Measurements from ENCODE around the gene RAD9A.
A peak's percentile ranks its signal among the peaks of the same experiment; 100 is the strongest.
"Not testable (repeated sequence)": the region's sequence is repeated elsewhere in the genome, so short reads cannot be mapped to it uniquely, and the experiment has no call there.

RAD9A gene

GRCh38 chr11:67400942-67401494, 9.2 kb downstream of the RAD9A start:
- peaks cover 54% of the 10 kb centered on the region for H4K20me1 ChIP-seq
- no peak for TF ChIP-seq Cebpa-rat (IDR thresholded peaks at IDR 0.05)
- H3K27me3 ChIP-seq: no peaks in the 10 kb centered on the region
- H3K4me2 ChIP-seq: peak overlapping the region; percentile 90
- peaks cover 91% of the 10 kb centered on the region for H3K4me1 ChIP-seq
- peaks cover 52% of the 10 kb centered on the region for H3K36me3 ChIP-seq
- no peaks in the 10 kb centered on the region for H3K9me3 ChIP-seq
- peak overlapping the region; percentile 96 for H3K9ac ChIP-seq
- peak overlapping the region; percentile 97 for H3K4me3 ChIP-seq
- peak overlapping the region; percentile 99 for H3K27ac ChIP-seq

GRCh38 chr11:67401495-67402191, 9.9 kb downstream of the RAD9A start, which contains the start of gene PPP1CA:
Gene PPP1CA, minus strand, starts transcription at chr11:67401858. Its CDS starts 76 bp downstream, at chr11:67401782.
- no peaks in the 10 kb centered on the region for H3K9me3 ChIP-seq

GRCh38 chr11:67402192-67402839, 10.5 kb downstream of the RAD9A start:
- peak overlapping the region; percentile 87 for H3K9ac ChIP-seq
- not testable (repeated sequence) for H3K9me3 ChIP-seq, H3K27me3 ChIP-seq
- peaks cover 43% of the 10 kb centered on the region for H3K36me3 ChIP-seq
- peak overlapping the region; percentile 97 for H3K27ac ChIP-seq
- peak overlapping the region; percentile 62 for H3K4me3 ChIP-seq
- peak overlapping the region; percentile 100 for H3K4me2 ChIP-seq
- peaks cover 41% of the 10 kb centered on the region for H4K20me1 ChIP-seq
- H3K4me1 ChIP-seq: peaks cover 91% of the 10 kb centered on the region

More at GRCh38 chr11:67401495-67402191, 9.9 kb downstream of the RAD9A start, which contains the start of gene PPP1CA:
- TF ChIP-seq Cebpa-rat (IDR thresholded peaks at IDR 0.05): no peak
- H3K27ac ChIP-seq: peak within 1 kb of the TSS; percentile 99
- H3K4me3 ChIP-seq: peak within 1 kb of the TSS; percentile 97
- H3K4me2 ChIP-seq: peak within 1 kb of the TSS; percentile 100
- peaks cover 91% of the 10 kb centered on the region for H3K4me1 ChIP-seq
- peaks cover 47% of the 10 kb centered on the region for H4K20me1 ChIP-seq
- peak within 1 kb of the TSS; percentile 96 for H3K9ac ChIP-seq
- peaks cover 48% of the 10 kb centered on the region for H3K36me3 ChIP-seq
- no peaks in the 10 kb centered on the region for H3K27me3 ChIP-seq

GRCh38 chr11:67403085-67403484, 11.3 kb downstream of the RAD9A start:
- peak overlapping the region; percentile 100 for H3K4me2 ChIP-seq
- peak overlapping the region; percentile 70 for H3K4me3 ChIP-seq
- peak overlapping the region; percentile 87 for H3K9ac ChIP-seq

GRCh38 chr11:67404515-67405195, 12.9 kb downstream of the RAD9A start:
- peaks cover 20% of the 10 kb centered on the region for H3K36me3 ChIP-seq
- peak overlapping the region; percentile 97 for H3K27ac ChIP-seq
- H3K4me2 ChIP-seq: peak overlapping the region; percentile 100
- peaks cover 17% of the 10 kb centered on the region for H4K20me1 ChIP-seq
- TF ChIP-seq Cebpa-rat (IDR thresholded peaks at IDR 0.05): no peak
- H3K9ac ChIP-seq: peak overlapping the region; percentile 87
- peaks cover 91% of the 10 kb centered on the region for H3K4me1 ChIP-seq
- no peaks in the 10 kb centered on the region for H3K9me3 ChIP-seq
- H3K27me3 ChIP-seq: no peaks in the 10 kb centered on the region
- H3K4me3 ChIP-seq: peak overlapping the region; percentile 70

More at GRCh38 chr11:67403085-67403484, 11.3 kb downstream of the RAD9A start:
- H3K27me3 ChIP-seq, H3K9me3 ChIP-seq: not testable (repeated sequence)
- Histone ChIP-seq H4K20me1 (peaks cover 33% of the 10 kb centered on the region), H3K36me3 (peaks cover 35% of the 10 kb centered on the region), H3K27ac (peak overlapping the region; percentile 97), H3K4me1 (peaks cover 91% of the 10 kb centered on the region)

- no peaks in the 10 kb centered on the region for H3K9me3 ChIP-seq
- H3K27ac ChIP-seq: peak overlapping the region; percentile 97
- H3K9ac ChIP-seq: peak overlapping the region; percentile 87
- H3K27me3 ChIP-seq: no peaks in the 10 kb centered on the region
- H3K4me2 ChIP-seq: peak overlapping the region; percentile 100
- no peak for TF ChIP-seq Cebpa-rat (IDR thresholded peaks at IDR 0.05)
- H3K4me3 ChIP-seq: peak overlapping the region; percentile 70
- peaks cover 14% of the 10 kb centered on the region for H3K36me3 ChIP-seq
- peaks cover 12% of the 10 kb centered on the region for H4K20me1 ChIP-seq
- H3K4me1 ChIP-seq: peaks cover 91% of the 10 kb centered on the region
Observed at GRCh38 chr11:67405196-67405567, 13.4 kb downstream of the RAD9A start.

GRCh38 chr11:67405688-67406339, 14.0 kb downstream of the RAD9A start:
- H3K9ac ChIP-seq: peak overlapping the region; percentile 87; the same call in 1 of the 2 replicates
- peak overlapping the region; percentile 97 for H3K27ac ChIP-seq
- H3K4me1 ChIP-seq: peaks cover 91% of the 10 kb centered on the region
- peak overlapping the region; percentile 70; the same call in 1 of the 2 replicates for H3K4me3 ChIP-seq
- no peaks in the 10 kb centered on the region for H3K27me3 ChIP-seq
- H3K9me3 ChIP-seq: no peaks in the 10 kb centered on the region
- H3K4me2 ChIP-seq: peak overlapping the region; percentile 100
- 0 out of 2 replicates have a peak, but pooled peaks cover 10% of the 10 kb centered on the region for H3K36me3 ChIP-seq
- H4K20me1 ChIP-seq: peaks cover 6% of the 10 kb centered on the region
- TF ChIP-seq Cebpa-rat (IDR thresholded peaks at IDR 0.05): no peak

GRCh38 chr11:67406420-67406968, 14.7 kb downstream of the RAD9A start:
- no peaks in the 10 kb centered on the region for H4K20me1 ChIP-seq
- H3K4me3 ChIP-seq: 0 out of 2 replicates have a peak overlapping the region, but pooled peaks have one; percentile 45
- no peak for TF ChIP-seq Cebpa-rat (IDR thresholded peaks at IDR 0.05)
- H3K9ac ChIP-seq: peak overlapping the region; percentile 87; the same call in 1 of the 2 replicates
- H3K36me3 ChIP-seq: 0 out of 2 replicates have a peak, but pooled peaks cover 10% of the 10 kb centered on the region
- H3K27me3 ChIP-seq: no peaks in the 10 kb centered on the region
- H3K4me1 ChIP-seq: peaks cover 96% of the 10 kb centered on the region
- peak overlapping the region; percentile 97 for H3K27ac ChIP-seq
- peak overlapping the region; percentile 100 for H3K4me2 ChIP-seq
- no peaks in the 10 kb centered on the region for H3K9me3 ChIP-seq

Data from BLaER1 (cell line).